DOHH2 (cell line): Measurements from ENCODE around the gene FKBP2.

Source experiments
- EZH2phosphoT487 ChIP-seq: fragments of 200-600 bp; sonication (generic); IDR thresholded peaks from 2 replicates; pipeline ENCODE4 v1.6.1; 2017; ENCODE audit warnings: borderline replicate concordance, mild to moderate bottlenecking, antibody characterized with exemption, low read length, moderate library complexity, mixed read lengths
- TF ChIP-seq, protein P1 (sequence below): fragments of 200-600 bp; sonication (generic); IDR thresholded peaks from one replicate; pipeline ENCODE4 v1.5.1; 2014; ENCODE audit warnings: antibody characterized with exemption, mild to moderate bottlenecking, low read depth, low read length; ENCODE audit not compliant: poor library complexity, severe bottlenecking

DNA sequence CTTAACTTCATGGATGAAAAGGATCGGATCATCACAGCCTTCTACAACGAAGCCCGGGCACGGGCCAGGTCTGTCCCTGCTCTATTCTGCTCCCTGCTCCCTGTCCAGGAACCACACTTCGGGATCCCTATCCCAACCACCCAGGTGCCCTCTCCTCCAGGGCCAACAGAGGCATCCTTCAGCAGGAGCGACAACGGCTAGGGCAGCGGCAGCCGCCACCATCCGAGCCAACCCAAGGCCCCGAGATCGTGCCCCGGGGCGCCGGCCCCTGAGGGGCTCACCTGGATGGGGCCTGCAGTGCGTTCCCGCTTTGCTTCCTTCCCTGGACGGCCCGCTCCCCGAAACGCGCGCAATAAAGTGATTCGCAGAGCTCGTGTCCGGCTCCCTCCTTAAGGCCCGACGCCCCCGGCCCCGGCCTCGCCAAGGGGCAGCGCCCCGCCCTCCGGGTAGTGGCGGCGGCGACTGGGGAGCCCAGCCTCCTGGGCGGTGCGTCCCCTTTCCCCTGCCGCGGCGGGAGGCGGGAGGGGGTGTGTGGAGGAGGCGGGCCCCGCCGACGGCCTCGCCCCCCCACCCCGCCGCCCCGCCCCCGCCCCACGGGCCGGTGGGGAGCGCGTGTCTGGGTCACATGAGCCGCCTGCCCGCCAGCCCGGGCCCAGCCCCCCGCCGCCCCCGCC, 6.8 kb upstream of the FKBP2 start, which contains the start of gene VEGFB:
- TF ChIP-seq, protein P1, sequence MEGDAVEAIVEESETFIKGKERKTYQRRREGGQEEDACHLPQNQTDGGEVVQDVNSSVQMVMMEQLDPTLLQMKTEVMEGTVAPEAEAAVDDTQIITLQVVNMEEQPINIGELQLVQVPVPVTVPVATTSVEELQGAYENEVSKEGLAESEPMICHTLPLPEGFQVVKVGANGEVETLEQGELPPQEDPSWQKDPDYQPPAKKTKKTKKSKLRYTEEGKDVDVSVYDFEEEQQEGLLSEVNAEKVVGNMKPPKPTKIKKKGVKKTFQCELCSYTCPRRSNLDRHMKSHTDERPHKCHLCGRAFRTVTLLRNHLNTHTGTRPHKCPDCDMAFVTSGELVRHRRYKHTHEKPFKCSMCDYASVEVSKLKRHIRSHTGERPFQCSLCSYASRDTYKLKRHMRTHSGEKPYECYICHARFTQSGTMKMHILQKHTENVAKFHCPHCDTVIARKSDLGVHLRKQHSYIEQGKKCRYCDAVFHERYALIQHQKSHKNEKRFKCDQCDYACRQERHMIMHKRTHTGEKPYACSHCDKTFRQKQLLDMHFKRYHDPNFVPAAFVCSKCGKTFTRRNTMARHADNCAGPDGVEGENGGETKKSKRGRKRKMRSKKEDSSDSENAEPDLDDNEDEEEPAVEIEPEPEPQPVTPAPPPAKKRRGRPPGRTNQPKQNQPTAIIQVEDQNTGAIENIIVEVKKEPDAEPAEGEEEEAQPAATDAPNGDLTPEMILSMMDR: no peak
- no peak for TF ChIP-seq EZH2phosphoT487
